HG02610 (cell line): ENCODE data around the gene DPYD.

Source experiments
- ATAC-seq: cut with Tn5 transposase; IDR thresholded peaks from one replicate; pipeline ENCODE4 v1.9.1; 2021; ENCODE audit warnings: mild to moderate bottlenecking, moderate library complexity; ENCODE audit not compliant: unreplicated experiment

The DPYD gene

DNA sequence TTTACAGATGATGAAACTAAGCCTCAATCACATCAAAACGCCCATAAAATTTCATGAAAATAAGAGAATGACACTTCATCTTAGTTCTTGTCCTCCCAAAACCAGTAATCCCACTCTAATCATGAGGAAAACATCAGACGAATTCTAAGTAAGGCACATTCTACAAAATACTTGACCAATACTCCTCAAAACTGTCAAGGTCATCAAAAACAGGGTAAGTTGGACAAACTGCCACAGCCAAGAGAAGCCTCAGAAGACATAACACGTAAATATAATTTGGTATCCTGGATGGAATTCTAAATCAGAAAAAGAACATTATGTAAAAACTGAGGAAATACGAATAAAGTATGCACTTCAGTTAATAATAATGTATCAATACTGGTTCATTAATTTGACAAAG, 128.2 kb downstream of the DPYD start:
- no peak for ATAC-seq

DNA sequence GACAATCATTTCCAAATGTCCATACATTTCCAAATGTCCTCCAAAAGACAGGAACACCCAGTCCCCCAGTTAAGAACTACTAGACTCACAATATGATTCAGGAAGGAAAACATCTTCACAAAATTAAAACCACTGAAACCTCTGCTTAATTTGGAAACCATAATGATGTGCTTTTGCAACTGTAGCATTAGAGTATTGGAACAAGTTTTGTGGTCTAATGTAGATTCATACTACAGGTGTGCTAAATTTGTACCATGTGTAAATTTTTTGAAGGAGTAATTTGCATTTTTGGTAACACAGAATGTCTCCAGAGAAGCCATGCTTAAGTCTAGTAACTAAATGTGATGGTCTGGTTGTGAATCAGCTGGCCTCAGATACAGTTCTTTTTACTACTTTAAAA, 129.6 kb downstream of the DPYD start:
- ATAC-seq: peak; percentile 92

DNA sequence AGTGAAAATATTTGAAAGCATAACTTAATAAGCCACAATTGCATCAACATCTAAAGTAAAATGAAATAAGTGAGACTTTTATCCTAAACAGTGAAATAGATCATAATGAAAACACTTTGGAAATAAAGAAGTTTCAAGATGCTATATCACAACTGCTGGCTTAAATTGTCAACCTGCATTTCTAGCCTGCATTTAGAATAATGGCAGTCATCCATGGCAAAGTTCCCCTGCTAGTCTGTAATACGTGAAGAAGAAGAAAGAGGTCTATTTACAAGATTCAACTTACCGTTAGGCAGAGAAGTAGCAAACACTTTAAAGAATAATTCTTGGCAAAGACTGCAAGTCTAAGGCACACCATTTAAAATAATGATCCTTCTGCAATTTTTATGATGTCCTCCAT, 133.6 kb downstream of the DPYD start:
- ATAC-seq: no peak

GRCh38 chr1:97784661-97785060, 136.2 kb downstream of the DPYD start:
- ATAC-seq: no peak

GRCh38 chr1:97783751-97784150, 137.1 kb downstream of the DPYD start:
- no peak for ATAC-seq

DNA sequence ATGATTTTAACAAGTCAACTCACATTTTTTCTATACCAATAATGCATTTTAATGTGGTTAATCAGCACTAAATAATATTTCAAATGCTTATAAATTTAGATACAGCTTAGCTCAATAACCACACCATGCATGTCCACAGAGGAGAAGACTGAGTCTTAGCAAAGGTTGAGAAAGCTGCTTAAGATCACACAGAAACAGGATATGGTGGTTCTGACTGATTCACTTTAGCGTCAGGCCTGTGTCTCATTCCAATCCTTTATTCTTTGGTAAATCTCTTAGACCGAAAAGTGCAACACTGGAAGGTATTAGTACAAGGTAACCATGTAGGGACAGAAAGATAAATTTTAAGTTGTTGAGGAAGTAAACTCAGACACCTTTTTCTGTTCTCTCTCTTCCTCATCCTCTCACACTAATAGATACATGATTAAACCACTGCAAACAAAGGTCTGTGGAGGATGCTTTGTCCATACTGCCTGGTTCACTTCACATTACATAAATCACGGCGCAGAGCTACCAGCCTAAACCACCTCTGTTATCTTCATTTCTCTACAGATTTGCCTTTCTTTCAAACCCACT, 139.0 kb downstream of the DPYD start:
- ATAC-seq: peak; percentile 76

DNA sequence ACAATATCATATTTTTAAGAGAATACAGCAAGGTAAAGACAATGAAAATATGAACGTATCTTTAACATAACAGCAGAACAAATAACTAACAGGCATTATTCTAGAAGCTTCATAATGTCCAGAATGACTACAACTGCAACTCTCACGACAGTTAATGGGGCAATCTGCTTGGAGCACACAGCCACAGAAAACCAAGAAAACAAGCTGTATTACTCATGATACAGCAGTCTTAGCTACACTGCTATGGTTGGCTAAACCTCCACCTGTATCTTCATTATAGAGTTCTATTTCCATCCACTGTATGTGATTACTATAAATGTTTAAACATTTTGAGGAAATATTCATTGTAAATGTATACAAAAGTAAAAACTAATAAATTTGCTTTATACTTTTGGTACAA, 139.9 kb downstream of the DPYD start:
- peak; percentile 81 for ATAC-seq

GRCh38 chr1:97778718-97779117, 142.1 kb downstream of the DPYD start:
- ATAC-seq: no peak

GRCh38 chr1:97770376-97770775, 150.5 kb downstream of the DPYD start:
- ATAC-seq: no peak

- no peak for ATAC-seq
Measured at GRCh38 chr1:97767381-97767780, 153.5 kb downstream of the DPYD start.

DNA sequence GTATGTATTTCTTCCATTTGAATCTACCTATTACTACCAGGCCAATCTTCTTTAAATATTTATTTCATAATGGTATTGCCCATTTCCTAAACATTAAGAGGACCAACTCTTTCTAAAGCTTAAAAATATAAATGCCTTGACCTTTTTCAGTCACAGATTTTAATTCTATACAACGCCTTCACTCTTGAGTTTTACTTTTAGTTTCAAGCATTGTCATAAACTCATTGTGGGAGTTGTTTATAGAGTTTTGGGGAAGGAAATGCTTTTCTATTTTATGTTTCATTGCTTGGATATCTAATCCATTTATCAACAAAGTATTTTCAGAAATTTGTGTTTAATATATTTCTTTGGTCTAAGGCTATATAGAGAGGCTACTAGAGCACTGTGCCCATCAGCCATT, 155.8 kb downstream of the DPYD start:
- ATAC-seq: peak; percentile 55

- ATAC-seq: no peak
Measured at GRCh38 chr1:97761637-97762036, 159.2 kb downstream of the DPYD start.

DNA sequence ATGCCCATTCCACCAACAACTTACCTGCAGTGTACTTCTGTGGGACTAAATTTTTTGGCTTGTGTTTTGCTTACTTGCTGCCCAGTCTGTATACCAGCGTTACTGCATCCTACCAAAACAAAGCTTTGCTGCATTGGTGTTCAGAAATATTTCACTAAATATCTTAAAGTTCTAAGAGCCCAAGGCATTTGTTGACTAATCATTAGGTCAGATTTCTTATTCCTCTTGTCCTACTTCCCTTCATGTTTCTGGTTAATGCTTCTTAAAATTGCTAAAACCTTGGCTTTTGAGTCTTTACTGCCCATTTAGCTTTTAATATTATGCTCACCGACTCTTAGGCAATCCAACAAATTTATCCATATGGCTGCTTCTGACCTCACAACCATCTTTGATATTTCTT, 161.8 kb downstream of the DPYD start:
- no peak for ATAC-seq

DNA sequence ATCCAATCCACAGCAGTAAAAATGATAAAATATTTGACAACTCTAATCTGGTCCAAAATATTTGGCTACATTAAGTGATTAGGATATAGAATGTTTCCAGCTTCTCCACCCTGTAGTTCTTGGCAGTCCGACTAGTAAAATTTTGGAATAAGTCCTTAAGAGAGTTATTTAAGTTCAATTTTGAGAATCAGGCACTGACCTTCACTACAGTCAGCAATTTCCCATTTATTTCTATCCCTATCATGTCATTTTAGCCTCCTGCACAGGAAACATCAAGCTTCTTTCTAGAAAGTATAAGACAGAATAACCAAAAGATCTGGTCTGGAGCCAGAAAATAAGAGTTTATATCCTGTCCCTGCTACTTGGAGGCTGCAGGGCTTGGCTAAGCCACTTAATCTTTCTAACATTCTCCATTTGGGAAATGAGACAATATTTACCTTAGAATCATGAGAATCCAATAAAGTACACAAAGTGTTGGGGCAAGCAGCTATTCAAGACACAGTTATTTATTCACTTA, 162.2 kb downstream of the DPYD start:
- no peak for ATAC-seq

DNA sequence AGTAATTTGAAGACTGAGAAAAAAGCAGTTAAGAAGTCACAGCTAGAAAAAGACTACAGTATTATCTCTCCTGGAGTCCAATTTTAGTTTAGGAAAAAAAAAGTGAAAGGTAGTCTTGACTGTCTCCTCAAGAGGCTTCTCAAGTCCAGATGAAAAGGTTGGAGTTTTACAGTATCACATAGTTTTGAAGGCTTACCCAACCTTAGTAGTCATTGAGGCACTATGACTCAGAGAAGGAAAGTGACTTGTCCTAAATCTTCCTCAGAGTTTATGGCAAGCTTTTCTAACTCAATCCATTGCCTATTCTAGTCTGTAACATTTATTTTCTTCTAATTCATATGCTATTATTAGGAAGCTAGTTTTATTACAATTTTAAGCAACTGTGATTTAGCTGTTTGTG, 174.9 kb downstream of the DPYD start:
- no peak for ATAC-seq

DNA sequence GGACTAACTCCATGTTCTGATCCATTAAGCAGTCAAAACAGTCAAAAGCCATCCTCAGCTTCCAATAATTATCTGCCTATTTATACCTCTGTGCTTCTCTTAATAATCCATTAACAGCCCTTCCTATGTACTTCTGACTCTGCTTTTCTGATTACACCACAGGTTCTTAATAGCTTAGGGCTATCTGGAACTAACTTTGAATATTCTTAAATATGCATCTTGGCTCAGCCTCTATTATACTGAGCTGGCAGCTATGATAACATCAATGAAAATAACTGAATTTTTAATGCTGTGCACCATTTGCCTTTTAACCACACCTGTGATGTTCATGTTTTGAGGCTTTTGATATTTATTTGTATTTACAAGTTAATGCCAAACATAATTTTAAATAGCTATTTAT, 175.9 kb downstream of the DPYD start:
- ATAC-seq: no peak

DNA sequence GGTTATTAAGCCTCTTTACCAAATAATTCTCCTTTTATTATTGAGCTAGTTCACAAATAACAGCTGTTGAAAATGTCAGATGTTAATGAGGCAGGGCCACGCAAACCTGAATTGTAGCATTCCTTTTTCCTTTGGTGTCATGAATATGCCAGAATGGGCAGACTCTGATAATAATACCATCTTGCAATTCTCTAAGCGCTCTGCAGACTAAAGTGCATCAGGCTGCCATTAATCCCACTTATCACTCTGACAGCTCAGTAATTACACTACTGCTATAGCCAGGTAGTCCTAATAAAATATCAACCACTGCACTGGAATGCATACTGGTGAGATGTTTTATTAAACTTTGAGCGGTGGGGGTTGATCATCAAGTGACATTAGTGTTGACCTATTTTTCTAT, 177.7 kb downstream of the DPYD start:
- ATAC-seq: no peak

GRCh38 chr1:97740891-97741290, 179.9 kb downstream of the DPYD start:
- no peak for ATAC-seq

DNA sequence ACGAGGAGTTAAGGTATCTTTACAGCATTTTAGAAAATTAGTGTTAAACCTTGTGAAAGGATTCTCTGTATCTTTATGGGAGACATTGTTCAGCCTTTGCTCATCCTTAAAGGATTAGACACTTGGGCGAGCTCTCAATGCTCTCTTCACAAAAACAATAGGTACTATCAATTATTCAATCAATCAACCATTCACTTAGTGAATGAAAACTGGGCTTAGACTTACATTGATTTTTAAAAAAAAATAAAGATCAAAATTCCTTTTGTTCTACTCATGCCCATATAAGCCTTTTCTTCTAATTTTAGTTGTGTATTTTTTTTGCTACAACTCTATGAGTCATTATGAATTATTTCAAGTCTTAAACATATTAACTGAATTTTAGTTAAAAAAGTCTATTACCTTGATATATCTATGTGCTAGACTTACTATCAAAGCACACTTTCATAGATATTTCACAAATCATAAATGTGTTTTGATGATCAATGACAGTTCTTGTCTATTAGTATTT, 181.2 kb downstream of the DPYD start:
- ATAC-seq: no peak

DNA sequence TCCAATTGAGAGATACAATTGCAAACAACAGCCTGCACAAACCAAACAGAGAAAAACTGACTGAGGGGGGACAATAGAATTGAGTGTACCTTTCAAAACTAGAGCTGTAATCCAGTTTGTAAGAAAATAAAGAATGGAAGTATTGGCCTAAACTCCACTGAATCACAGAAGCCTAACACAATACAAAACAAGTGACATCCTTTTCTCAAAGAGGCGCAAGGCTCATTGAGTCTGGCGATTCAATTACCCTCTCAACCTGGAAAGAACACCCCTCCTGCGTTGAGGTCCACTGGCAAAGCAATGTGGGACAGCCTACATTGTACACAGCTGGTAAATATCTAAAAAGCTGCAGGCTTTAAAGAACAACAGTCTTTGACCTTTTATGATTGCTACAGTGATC, 182.6 kb downstream of the DPYD start:
- no peak for ATAC-seq

GRCh38 chr1:97730271-97730670, 190.6 kb downstream of the DPYD start:
- no peak for ATAC-seq

GRCh38 chr1:97728436-97728835, 192.4 kb downstream of the DPYD start:
- no peak for ATAC-seq

DNA sequence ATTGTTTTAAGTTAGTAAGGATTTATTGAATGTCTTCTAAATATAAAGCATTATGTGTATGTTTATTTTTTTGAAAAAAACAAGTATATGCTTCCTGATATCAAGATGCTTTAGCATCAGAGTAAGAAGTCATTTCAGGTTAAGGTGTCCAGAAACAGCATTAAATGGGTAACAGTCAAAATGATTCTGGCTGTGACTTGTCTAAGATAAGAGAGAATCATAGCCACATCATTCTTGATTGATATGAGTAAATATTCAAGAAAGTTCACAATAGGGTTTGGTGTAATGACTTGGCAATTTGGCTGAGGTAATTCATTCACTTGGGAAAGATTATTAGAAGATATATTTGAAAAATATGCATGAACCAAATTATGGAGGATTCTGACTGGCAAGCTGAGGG, 193.8 kb downstream of the DPYD start:
- no peak for ATAC-seq
